SH-SY5Y (cell line): ENCODE results near the gene SAMD4B.

Experiments used
- GATA2 ChIP-seq: IDR thresholded peaks from 2 replicates; pipeline ENCODE4 v1.6.1; 2011; ENCODE audit warnings: mild to moderate bottlenecking, low read depth, low read length
- GATA3 ChIP-seq: IDR thresholded peaks from 2 replicates; pipeline ENCODE4 v1.6.1; 2011; ENCODE audit warnings: low read depth, mild to moderate bottlenecking, low read length, moderate library complexity

DNA sequence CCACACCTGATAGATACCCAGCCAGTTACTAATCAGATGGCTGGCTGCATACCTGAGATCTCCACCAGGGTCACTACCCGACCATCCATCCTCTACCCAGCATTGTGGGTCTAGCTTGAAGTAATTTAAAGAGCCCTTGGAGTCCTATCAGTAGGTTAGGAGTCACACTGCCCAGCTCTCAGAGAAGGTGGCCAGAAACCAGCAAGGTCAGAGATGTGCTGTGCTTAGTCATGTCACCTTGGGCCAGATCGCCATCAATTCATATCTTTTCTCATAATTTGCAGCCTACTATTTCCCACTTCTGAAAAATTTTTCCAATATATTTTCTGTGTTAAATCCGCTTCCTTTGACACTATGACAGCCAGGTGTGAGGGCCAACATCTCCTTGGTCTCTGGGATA is 13.9 kb downstream of the SAMD4B start:
- TF ChIP-seq GATA3 (no peak), GATA2 (no peak)
